Skeletal muscle satellite cell (primary cell): ENCODE results near the gene DISC1.
"Not testable (repeated sequence)": the region's sequence is repeated elsewhere in the genome, so short reads cannot be mapped to it uniquely, and the experiment has no call there.

Experiments
- H3K27me3 ChIP-seq: 2 replicates; pipeline ENCODE4 v1.7.0; 2013; ENCODE audit warnings: low read length; ENCODE audit not compliant: control insufficient read depth, insufficient read depth
- H3K36me3 ChIP-seq: 2 replicates; pipeline ENCODE4 v1.7.0; 2013; ENCODE audit warnings: mild to moderate bottlenecking, control low read depth, low read length; ENCODE audit not compliant: insufficient read depth
- H3K4me1 ChIP-seq: 2 replicates; pipeline ENCODE4 v1.7.0; 2013; ENCODE audit warnings: low read length; ENCODE audit not compliant: control insufficient read depth, insufficient read depth
- H3K4me2 ChIP-seq: 2 replicates; pipeline ENCODE4 v1.7.0; 2013; ENCODE audit warnings: mild to moderate bottlenecking, low read length
- H3K4me3 ChIP-seq: 2 replicates; pipeline ENCODE4 v1.7.0; 2013; ENCODE audit warnings: low read length
- H3K9ac ChIP-seq: 2 replicates; pipeline ENCODE4 v1.7.0; 2013; ENCODE audit warnings: mild to moderate bottlenecking, low read depth, low read length, moderate library complexity
- H3K9me3 ChIP-seq: replicated peaks from 2 replicates; pipeline ENCODE4 v1.7.0; 2013; ENCODE audit warnings: mild to moderate bottlenecking, control low read depth, low read length

DISC1 gene

GRCh38 chr1:231750296-231750695 is 123.7 kb downstream of the DISC1 start:
- Histone ChIP-seq H3K4me1 (no peaks in the 10 kb centered on the region), H3K36me3 (no peaks in the 10 kb centered on the region), H3K27me3 (no peaks in the 10 kb centered on the region), H3K9ac (no peak overlapping the region), H3K9me3 (no peaks in the 10 kb centered on the region), H3K4me2 (no peak overlapping the region), H3K4me3 (no peak overlapping the region)

GRCh38 chr1:231750818-231751362 is 124.3 kb downstream of the DISC1 start:
- no peaks in the 10 kb centered on the region for H3K4me1 ChIP-seq
- H3K36me3 ChIP-seq, result no peaks in the 10 kb centered on the region
- H3K27me3 ChIP-seq, result no peaks in the 10 kb centered on the region
- no peaks in the 10 kb centered on the region for H3K9me3 ChIP-seq
- no peak overlapping the region for H3K4me2 ChIP-seq
- H3K4me3 ChIP-seq, result no peak overlapping the region
- H3K9ac ChIP-seq, result no peak overlapping the region

GRCh38 chr1:231751415-231751814 is 124.8 kb downstream of the DISC1 start:
- Histone ChIP-seq H3K27me3 (no peaks in the 10 kb centered on the region), H3K36me3 (no peaks in the 10 kb centered on the region), H3K4me3 (no peak overlapping the region), H3K9ac (no peak overlapping the region), H3K9me3 (no peaks in the 10 kb centered on the region), H3K4me1 (no peaks in the 10 kb centered on the region), H3K4me2 (no peak overlapping the region)

- H3K27me3 ChIP-seq, result no peaks in the 10 kb centered on the region
- no peak overlapping the region for H3K9ac ChIP-seq
- H3K4me1 ChIP-seq, result no peaks in the 10 kb centered on the region
- no peak overlapping the region for H3K4me2 ChIP-seq
- H3K4me3 ChIP-seq, result no peak overlapping the region
- no peaks in the 10 kb centered on the region for H3K9me3 ChIP-seq
- no peaks in the 10 kb centered on the region for H3K36me3 ChIP-seq
Observed at GRCh38 chr1:231753313-231753712, 126.7 kb downstream of the DISC1 start.

GRCh38 chr1:231757101-231757404 is 130.5 kb downstream of the DISC1 start:
- Histone ChIP-seq H3K27me3 (no peaks in the 10 kb centered on the region), H3K9ac (no peak overlapping the region), H3K4me3 (no peak overlapping the region)

DNA sequence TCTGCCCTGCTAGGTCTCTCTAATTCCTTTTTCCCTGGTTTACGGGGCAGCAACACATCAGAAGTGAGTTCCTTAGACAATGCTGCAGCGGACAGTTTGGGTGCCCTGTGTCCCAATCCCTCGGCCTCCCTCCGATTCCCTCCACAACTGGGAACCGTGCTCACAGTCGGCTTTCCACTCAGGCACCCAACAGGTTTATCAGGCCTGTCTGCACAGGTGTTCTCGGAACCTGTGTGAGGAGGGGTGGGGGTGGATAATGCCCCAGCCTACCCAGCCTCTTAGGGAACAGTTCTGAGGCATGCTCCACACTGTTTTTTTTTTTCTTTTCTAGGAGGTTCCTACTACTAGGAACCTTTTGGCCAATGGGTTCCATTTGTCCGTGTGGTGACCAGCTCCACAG is 131.2 kb downstream of the DISC1 start:
- no peaks in the 10 kb centered on the region for H3K4me1 ChIP-seq
- H3K9ac ChIP-seq, result no peak overlapping the region
- no peak overlapping the region for H3K4me3 ChIP-seq
- H3K9me3 ChIP-seq, result no peaks in the 10 kb centered on the region
- no peak overlapping the region for H3K4me2 ChIP-seq
- H3K36me3 ChIP-seq, result no peaks in the 10 kb centered on the region
- no peaks in the 10 kb centered on the region for H3K27me3 ChIP-seq

More at GRCh38 chr1:231757101-231757404, 130.5 kb downstream of the DISC1 start:
- H3K36me3 ChIP-seq, result no peaks in the 10 kb centered on the region
- no peaks in the 10 kb centered on the region for H3K4me1 ChIP-seq
- H3K9me3 ChIP-seq, result no peaks in the 10 kb centered on the region
- no peak overlapping the region for H3K4me2 ChIP-seq

GRCh38 chr1:231761252-231761651 is 134.7 kb downstream of the DISC1 start:
- Histone ChIP-seq H3K9me3 (no peaks in the 10 kb centered on the region), H3K9ac (no peak overlapping the region), H3K4me2 (no peak overlapping the region), H3K36me3 (no peaks in the 10 kb centered on the region), H3K4me3 (no peak overlapping the region), H3K4me1 (no peaks in the 10 kb centered on the region), H3K27me3 (no peaks in the 10 kb centered on the region)

DNA sequence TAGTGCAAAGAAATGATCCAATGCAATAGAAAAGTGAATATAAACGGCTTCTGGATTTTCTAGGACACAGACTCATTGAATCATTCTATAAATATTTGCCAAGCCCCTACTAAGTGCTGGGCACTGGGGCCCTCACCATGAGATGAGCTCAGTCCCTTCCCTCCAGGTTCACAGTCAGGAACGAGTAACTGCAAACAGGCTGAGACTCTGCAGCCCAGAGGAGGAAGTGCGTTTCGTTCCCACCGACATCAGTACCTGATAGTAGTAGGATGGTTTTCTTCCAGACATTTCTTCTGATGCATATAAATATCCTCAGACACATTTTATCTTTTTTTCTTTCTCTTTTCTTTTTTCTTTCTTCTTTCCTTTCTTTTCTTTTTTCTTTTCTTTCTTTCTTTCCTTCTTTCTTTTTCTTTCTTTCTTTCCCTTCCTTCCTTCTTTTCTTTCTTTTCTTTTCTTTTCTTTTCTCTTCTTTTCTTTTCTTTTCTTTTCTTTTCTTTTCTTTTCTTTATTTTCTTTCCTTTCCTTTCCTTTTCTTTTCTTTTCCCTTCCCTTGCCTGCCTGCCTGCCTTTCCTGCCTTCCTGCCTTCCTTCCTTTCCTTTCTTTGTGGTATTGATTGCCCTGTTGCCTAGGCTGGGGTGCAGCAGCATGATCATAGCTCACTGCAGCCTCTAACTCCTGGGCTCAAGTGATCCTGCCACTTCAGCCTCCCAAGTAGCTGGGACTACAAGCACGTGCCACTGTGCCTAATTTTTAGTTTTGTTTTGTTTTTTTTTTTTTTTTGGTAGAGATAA is 135.4 kb downstream of the DISC1 start:
- Histone ChIP-seq H3K4me3 (no peak overlapping the region), H3K4me1 (no peaks in the 10 kb centered on the region), H3K4me2 (no peak overlapping the region), H3K36me3 (no peaks in the 10 kb centered on the region), H3K9ac (no peak overlapping the region), H3K9me3 (no peaks in the 10 kb centered on the region), H3K27me3 (no peaks in the 10 kb centered on the region)

DNA sequence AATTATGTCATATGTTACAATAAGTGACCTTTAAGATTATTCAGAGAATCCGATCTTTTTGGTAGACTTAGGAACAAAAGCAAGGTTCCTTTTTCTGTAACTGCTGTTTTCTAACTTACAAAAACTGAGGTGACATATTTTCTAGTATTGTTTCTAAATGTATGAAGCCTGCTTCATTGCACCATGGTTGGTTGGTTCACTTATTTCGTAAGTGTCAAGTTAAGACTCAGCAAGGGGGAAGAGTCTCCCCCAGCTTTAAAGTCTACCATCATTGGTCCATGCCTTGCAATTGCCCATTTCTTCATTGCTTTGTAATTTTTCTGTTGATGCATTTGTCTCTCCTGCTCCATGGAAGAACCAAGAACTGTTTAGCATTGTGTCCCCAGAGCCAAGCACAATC is 136.9 kb downstream of the DISC1 start:
- no peak overlapping the region for H3K4me2 ChIP-seq
- no peaks in the 10 kb centered on the region for H3K36me3 ChIP-seq
- H3K9ac ChIP-seq, result no peak overlapping the region
- H3K4me1 ChIP-seq, result no peaks in the 10 kb centered on the region
- no peak overlapping the region for H3K4me3 ChIP-seq
- no peaks in the 10 kb centered on the region for H3K27me3 ChIP-seq
- H3K9me3 ChIP-seq, result no peaks in the 10 kb centered on the region

- not testable (repeated sequence) for H3K36me3 ChIP-seq, H3K9me3 ChIP-seq, H3K9ac ChIP-seq, H3K4me1 ChIP-seq, H3K4me2 ChIP-seq, H3K27me3 ChIP-seq, H3K4me3 ChIP-seq
Observed at GRCh38 chr1:231765825-231766224, 139.2 kb downstream of the DISC1 start.

DNA sequence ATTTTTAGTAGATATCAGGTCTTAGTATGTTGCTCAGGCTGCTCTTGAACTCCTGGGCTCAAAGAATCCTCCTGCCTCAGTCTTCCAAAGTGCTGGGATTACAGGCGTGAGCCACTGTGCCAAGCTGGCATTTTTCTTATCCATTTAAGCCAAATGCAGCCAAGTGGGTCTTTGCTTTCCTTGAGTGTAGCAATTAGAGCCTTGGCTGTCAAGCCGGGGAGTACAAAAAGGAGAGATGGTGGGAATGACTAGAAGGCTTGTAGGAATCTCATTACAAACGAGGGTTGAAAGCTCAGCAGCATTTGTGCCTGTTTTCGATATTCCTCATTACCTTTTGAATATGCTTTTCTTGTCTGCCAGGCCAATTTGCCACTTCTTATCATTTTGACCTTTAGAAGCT is 140.9 kb downstream of the DISC1 start:
- Histone ChIP-seq H3K4me1 (no peaks in the 10 kb centered on the region), H3K27me3 (no peaks in the 10 kb centered on the region), H3K4me2 (no peak overlapping the region), H3K9me3 (no peaks in the 10 kb centered on the region), H3K36me3 (no peaks in the 10 kb centered on the region), H3K4me3 (no peak overlapping the region), H3K9ac (no peak overlapping the region)

GRCh38 chr1:231768416-231768815 is 141.8 kb downstream of the DISC1 start:
- no peaks in the 10 kb centered on the region for H3K9me3 ChIP-seq
- no peaks in the 10 kb centered on the region for H3K27me3 ChIP-seq
- no peak overlapping the region for H3K4me3 ChIP-seq
- no peaks in the 10 kb centered on the region for H3K36me3 ChIP-seq
- no peak overlapping the region for H3K4me2 ChIP-seq
- no peak overlapping the region for H3K9ac ChIP-seq
- H3K4me1 ChIP-seq, result no peaks in the 10 kb centered on the region
